ENCODE data around the gene SRD5A1.

Gene SRD5A1

DNA sequence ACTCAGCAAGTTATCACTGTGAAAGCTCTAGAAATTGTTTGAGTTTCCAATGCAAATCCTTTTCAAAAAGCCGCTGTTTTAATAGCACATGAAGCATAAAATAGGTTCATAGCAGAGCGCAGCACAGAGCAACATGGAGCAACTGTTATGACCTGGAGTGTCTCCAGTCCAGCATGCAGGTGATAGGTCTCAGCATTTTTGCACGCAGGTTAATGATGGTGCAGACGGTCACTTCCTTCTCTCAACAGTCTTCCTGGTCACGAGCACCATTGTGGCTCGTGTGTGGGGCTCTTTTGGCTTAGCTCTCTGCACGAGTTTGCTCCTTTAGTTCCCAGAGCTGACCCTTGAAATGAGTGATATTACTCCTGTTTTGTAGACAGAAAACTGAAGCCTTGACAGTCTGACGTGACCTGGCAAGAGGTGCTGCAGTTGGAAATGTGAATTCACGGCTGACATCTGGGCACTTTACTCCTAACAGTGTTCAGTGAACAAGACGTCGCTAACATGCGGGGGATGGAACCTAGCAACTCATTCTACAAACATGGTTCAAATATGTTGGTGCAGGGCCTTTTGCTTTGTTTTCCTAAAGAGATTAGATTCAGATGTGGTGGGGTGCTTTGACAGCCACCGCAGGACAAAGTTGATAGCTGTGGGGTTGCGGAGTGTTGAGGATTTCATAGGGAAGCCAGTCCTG, 90.0 kb downstream of the SRD5A1 start:
- DNase-seq (ENCODE audit: low read depth): no peak
- H3K4me3 ChIP-seq (ENCODE audit: low read depth, low read length): no peak overlapping the region
- TF ChIP-seq MAX (IDR thresholded peaks at IDR 0.05; ENCODE audit: low read depth, low read length) (no peak), POLR2A (IDR thresholded peaks at IDR 0.05; ENCODE audit: extremely low read depth, insufficient read length) (no peak), MYC (IDR thresholded peaks at IDR 0.05; ENCODE audit: low read depth, low read length) (no peak)
- TF ChIP-seq, protein P1, sequence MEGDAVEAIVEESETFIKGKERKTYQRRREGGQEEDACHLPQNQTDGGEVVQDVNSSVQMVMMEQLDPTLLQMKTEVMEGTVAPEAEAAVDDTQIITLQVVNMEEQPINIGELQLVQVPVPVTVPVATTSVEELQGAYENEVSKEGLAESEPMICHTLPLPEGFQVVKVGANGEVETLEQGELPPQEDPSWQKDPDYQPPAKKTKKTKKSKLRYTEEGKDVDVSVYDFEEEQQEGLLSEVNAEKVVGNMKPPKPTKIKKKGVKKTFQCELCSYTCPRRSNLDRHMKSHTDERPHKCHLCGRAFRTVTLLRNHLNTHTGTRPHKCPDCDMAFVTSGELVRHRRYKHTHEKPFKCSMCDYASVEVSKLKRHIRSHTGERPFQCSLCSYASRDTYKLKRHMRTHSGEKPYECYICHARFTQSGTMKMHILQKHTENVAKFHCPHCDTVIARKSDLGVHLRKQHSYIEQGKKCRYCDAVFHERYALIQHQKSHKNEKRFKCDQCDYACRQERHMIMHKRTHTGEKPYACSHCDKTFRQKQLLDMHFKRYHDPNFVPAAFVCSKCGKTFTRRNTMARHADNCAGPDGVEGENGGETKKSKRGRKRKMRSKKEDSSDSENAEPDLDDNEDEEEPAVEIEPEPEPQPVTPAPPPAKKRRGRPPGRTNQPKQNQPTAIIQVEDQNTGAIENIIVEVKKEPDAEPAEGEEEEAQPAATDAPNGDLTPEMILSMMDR (IDR thresholded peaks at IDR 0.05; ENCODE audit: low read depth, low read length): no peak

DNA sequence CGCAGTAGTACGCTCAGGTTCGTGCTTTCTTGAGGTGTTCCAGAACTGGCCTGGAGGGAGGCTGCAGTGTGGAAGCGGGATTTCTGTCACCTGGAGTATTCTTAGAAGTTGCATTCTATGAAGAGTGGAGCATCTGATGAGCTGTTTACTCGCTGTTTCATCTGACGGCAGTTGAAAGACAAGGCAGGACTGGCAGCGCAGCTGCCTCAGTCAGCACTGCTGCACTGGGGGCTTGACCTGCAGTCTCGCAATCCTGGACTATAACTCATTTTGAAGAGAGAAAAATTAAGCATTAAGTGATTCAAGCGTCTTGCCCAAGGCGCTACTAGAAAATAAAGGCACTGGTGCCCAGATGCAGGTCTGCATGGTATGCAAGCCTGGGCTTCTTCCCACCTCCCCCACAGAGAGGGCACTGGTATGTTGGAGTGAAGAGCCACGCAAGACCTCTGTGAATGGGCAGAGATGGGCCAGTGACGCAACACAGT, 90.6 kb downstream of the SRD5A1 start:
- TF ChIP-seq, protein P1 (IDR thresholded peaks at IDR 0.05; ENCODE audit: low read depth, low read length): no peak
- TF ChIP-seq MAX (IDR thresholded peaks at IDR 0.05; ENCODE audit: low read depth, low read length) (no peak), MYC (IDR thresholded peaks at IDR 0.05; ENCODE audit: low read depth, low read length) (no peak), POLR2A (IDR thresholded peaks at IDR 0.05; ENCODE audit: extremely low read depth, insufficient read length) (no peak)
- no peak overlapping the region for H3K4me3 ChIP-seq (ENCODE audit: low read depth, low read length)
- DNase-seq (ENCODE audit: low read depth): no peak
